Measurements from ENCODE around the gene ANKRD12.

GRCh38 chr18:9177466-9177865 is 40.9 kb downstream of the ANKRD12 start:
- TF ChIP-seq CTCF (IDR thresholded peaks at IDR 0.05) (no peak), POLR2A (IDR thresholded peaks at IDR 0.05) (no peak)

Data from Peyer's patch (tissue), 4 donors.